WTC11 (cell line): ENCODE measurements around the gene MC3R.

Experiments
- CBFB ChIP-seq: sonication (generic); formaldehyde crosslinking; IDR thresholded peaks from 2 replicates; pipeline ENCODE4 v1.8.1; 2022; ENCODE audit warnings: mild to moderate bottlenecking, low read depth, missing genetic modification reagents
- CTCF ChIP-seq: fragments of 200-600 bp; IDR thresholded peaks from 2 replicates; pipeline ENCODE4 v1.8.0; 2022; ENCODE audit warnings: antibody characterized with exemption
- ELF4 ChIP-seq: sonication (generic); formaldehyde crosslinking; IDR thresholded peaks from 2 replicates; pipeline ENCODE4 v1.8.1; 2022; ENCODE audit warnings: low read depth, mild to moderate bottlenecking, moderate library complexity, missing genetic modification reagents
- GABPB1 ChIP-seq: sonication (generic); formaldehyde crosslinking; IDR thresholded peaks from 2 replicates; pipeline ENCODE4 v1.8.1; 2023; ENCODE audit warnings: mild to moderate bottlenecking, missing genetic modification reagents
- JUN ChIP-seq: sonication (generic); formaldehyde crosslinking; IDR thresholded peaks from 2 replicates; pipeline ENCODE4 v1.8.0; 2023; ENCODE audit warnings: mild to moderate bottlenecking, missing genetic modification reagents
- NR3C1 ChIP-seq: sonication (generic); formaldehyde crosslinking; conservative IDR thresholded peaks from 2 replicates; pipeline ENCODE4 v1.8.1; 2023; ENCODE audit warnings: low read depth, mild to moderate bottlenecking, missing genetic modification reagents
- PREB ChIP-seq: sonication (generic); formaldehyde crosslinking; IDR thresholded peaks from 2 replicates; pipeline ENCODE4 v1.8.1; 2022; ENCODE audit warnings: mild to moderate bottlenecking, missing genetic modification reagents, moderate library complexity, borderline replicate concordance
- SOX15 ChIP-seq: fragments of 250-450 bp; sonication (Bioruptor Pico); IDR thresholded peaks from 2 replicates; pipeline ENCODE4 v1.9.0; 2021; ENCODE audit warnings: mild to moderate bottlenecking
- TEAD1 ChIP-seq: sonication (generic); formaldehyde crosslinking; IDR thresholded peaks from 2 replicates; pipeline ENCODE4 v1.8.0; 2022; ENCODE audit warnings: mild to moderate bottlenecking, missing genetic modification reagents
- ZNF121 ChIP-seq: sonication (generic); formaldehyde crosslinking; IDR thresholded peaks from 2 replicates; pipeline ENCODE4 v1.8.0; 2023; ENCODE audit warnings: missing genetic modification reagents
- ZNF138 ChIP-seq: sonication (generic); formaldehyde crosslinking; conservative IDR thresholded peaks from 2 replicates; pipeline ENCODE4 v1.8.1; 2022; ENCODE audit warnings: mild to moderate bottlenecking, moderate library complexity, missing genetic modification reagents

GRCh38 chr20:56249244-56249955 is 868 bp downstream of the MC3R start:
- no peak for TF ChIP-seq CBFB (CRISPR knock-in tag)
- no peak for TF ChIP-seq CTCF
- no peak for TF ChIP-seq TEAD1 (CRISPR knock-in tag)
- TF ChIP-seq NR3C1 = no peak
- TF ChIP-seq JUN (CRISPR knock-in tag) = no peak
- TF ChIP-seq PREB (CRISPR knock-in tag) = no peak
- no peak for TF ChIP-seq ELF4 (CRISPR knock-in tag)
- no peak for TF ChIP-seq SOX15 (CRISPR knock-in tag)
- 0 out of 2 replicates have a peak, but pooled peaks have one; percentile 19 for TF ChIP-seq GABPB1 (CRISPR knock-in tag)
- no peak for TF ChIP-seq ZNF138 (CRISPR knock-in tag)
- TF ChIP-seq ZNF121 (CRISPR knock-in tag) = no peak
